GM13977 (cell line): ENCODE data around the gene TNRC6C.

Source experiments
- DNase-seq: peaks from one replicate; pipeline ENCODE4 v3.0.0; 2012; ENCODE audit warnings: low spot score
- in situ Hi-C: fragments of 300-500 bp; cut with MboI; formaldehyde crosslinking; loops from one replicate; pipeline ENCODE4 v1.12.0; 2022; ENCODE audit warnings: low sequenced_read_pairs, low pct_unique_long_range_greater_than_20kb, mixed read lengths, inconsistent platforms; ENCODE audit not compliant: unreplicated experiment
- TF ChIP-seq, protein P1 (sequence below): IDR thresholded peaks from 2 replicates; pipeline ENCODE4 v1.5.1; 2012; ENCODE audit warnings: mild to moderate bottlenecking, control low read depth; ENCODE audit not compliant: insufficient read depth; ENCODE audit errors: extremely low read depth, missing control alignments

The TNRC6C gene

DNA sequence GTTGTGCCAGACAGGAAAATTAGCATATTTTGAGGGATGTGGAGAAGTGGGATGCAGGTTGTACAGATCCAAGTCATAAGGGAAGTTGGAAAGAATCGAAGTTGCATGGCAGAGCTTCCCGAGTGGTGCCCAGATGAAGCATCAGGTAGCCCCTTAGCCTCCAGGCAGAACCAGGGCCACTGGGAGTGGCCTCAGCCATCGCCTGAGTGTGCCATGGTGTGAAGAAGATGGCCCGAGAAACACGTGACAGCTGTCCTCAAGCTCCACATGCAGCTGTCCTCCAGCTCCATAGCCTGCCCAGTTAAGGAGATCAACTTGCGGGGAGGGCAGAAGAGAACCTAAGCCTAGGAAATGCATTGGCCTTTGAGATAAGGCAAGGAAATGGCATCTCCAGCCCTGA is 136.5 kb downstream of the TNRC6C start:
- in situ Hi-C loops: no loop called here
- TF ChIP-seq, protein P1, sequence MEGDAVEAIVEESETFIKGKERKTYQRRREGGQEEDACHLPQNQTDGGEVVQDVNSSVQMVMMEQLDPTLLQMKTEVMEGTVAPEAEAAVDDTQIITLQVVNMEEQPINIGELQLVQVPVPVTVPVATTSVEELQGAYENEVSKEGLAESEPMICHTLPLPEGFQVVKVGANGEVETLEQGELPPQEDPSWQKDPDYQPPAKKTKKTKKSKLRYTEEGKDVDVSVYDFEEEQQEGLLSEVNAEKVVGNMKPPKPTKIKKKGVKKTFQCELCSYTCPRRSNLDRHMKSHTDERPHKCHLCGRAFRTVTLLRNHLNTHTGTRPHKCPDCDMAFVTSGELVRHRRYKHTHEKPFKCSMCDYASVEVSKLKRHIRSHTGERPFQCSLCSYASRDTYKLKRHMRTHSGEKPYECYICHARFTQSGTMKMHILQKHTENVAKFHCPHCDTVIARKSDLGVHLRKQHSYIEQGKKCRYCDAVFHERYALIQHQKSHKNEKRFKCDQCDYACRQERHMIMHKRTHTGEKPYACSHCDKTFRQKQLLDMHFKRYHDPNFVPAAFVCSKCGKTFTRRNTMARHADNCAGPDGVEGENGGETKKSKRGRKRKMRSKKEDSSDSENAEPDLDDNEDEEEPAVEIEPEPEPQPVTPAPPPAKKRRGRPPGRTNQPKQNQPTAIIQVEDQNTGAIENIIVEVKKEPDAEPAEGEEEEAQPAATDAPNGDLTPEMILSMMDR: no peak
- DNase-seq: no peak

DNA sequence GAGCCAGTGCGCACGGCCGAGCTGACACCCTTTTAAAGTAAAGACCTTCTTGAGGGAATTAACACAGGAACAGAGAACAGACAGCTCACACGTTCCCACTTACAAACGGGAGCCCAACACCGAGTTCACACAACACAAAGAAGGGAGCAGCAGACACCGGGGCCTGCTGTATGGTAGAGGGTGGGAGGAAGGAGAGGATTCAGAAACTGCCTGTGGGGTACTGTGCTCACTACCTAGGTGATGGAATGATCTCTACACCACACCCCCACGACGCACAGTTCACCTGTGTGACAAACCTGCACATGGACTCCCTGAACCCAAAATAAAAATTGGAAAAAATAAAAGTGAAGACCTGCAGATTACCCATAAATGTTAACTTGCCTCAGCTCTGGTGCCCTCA is 137.6 kb downstream of the TNRC6C start:
- TF ChIP-seq, protein P1: no peak
- in situ Hi-C loops: no loop called here

DNA sequence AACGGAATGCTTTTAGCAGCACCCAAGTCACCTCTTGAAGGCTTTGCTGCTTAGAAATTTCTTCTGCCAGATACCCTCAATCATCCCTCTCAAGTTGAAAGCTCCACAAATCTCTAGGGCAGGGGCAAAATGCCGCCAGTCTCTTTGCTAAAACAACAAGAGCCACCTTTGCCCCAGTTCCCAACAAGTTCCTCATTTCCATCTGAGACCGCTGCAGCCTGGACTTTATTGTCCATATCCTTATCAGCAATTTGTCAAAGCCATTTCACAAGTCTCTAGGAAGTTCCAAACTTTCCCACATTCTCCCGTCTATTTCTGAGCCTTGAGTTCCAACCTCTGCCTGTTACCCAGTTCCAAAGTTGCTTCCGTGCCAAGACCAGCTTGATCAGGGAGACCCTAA is 142.6 kb downstream of the TNRC6C start:
- TF ChIP-seq, protein P1: no peak
- DNase-seq: no peak
- in situ Hi-C loops: no loop called here

More for the DNA sequence above, 137.6 kb downstream of the TNRC6C start:
- no peak for DNase-seq

DNA sequence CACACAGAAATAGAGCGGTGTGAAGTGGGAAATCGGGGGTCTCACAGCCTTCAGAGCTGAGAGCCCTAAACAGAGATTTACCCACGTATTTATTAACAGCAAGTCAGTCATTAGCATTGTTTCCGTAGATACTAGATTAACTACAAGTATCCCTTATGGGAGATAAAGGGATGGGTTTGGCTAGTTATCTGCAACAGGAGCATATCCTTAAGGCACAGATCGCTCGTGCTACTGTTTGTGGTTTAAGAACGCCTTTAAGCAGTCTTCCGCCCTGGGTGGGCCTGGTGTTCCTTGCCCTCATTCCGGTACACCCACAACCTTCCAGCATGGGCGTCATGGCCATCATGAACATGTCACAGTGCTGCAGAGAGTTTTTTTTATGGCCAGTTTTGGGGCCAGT is 143.0 kb downstream of the TNRC6C start:
- TF ChIP-seq, protein P1: no peak
- DNase-seq: no peak
- in situ Hi-C loops: no loop called here

DNA sequence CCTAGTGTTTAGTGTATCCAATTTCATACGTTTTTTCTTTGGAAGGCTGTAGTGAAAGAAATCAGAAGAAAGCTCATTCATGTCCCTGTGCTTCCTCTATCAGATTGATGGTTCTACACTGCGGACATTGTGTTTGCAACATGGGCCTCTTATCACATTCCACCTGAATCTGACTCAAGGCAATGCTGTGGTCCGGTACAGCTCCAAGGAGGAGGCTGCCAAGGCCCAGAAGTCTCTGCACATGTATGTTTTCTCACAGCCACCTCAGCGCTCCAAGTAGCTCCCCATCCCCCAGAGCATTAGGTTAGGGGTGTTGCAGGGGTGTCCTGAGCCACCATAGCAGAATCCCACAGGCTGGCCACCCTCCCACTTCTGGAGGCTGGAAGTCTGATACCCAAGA is 144.8 kb downstream of the TNRC6C start:
- in situ Hi-C loops: no loop called here
- TF ChIP-seq, protein P1: no peak
- no peak for DNase-seq

DNA sequence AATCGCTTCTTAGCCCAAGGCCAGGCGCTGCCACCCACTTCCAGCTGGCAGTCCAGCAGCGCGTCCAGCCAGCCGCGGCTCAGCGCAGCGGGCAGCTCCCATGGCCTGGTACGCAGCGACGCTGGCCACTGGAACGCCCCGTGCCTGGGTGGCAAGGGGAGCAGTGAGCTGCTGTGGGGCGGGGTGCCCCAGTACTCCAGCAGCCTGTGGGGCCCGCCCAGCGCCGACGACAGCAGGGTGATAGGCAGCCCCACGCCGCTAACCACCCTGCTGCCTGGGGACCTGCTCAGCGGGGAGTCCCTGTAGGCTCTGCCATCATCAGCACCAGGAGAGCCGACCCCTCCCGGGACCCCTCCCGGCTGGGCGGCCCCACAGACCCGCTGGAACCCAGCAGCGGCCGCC is 146.0 kb downstream of the TNRC6C start:
- DNase-seq: no peak
- TF ChIP-seq, protein P1: no peak
- in situ Hi-C loops: no loop called here

DNA sequence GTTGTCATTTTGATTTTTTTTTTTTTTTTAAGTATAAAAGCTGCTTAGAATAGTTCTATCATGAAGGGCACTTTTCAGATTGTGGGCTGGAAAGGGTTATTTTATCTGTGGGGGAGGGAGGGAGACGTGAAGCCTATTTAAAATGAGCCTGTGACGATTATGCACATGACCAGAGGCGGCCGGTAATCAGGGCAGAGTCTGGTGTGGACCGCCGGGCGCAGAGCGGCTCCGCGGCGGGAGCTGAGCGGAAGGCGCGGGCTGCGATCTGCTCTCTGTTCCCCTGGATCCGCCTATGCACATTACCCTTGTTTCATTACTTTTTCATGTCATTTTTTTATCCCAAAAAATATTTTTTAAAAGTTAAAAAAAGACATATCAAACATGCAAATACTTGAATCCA is 146.6 kb downstream of the TNRC6C start:
- in situ Hi-C loops: no loop called here
- TF ChIP-seq, protein P1: no peak
- no peak for DNase-seq
